HG03135 (cell line): Measurements from ENCODE around the gene OR4F15.
"Not testable (repeated sequence)": the region's sequence is repeated elsewhere in the genome, so short reads cannot be mapped to it uniquely, and the experiment has no call there.

Source experiments
- ATAC-seq: cut with Tn5 transposase; IDR thresholded peaks from one replicate; pipeline ENCODE4 v1.9.1; 2021; ENCODE audit warnings: mild to moderate bottlenecking, moderate library complexity; ENCODE audit not compliant: unreplicated experiment

OR4F15 gene

DNA sequence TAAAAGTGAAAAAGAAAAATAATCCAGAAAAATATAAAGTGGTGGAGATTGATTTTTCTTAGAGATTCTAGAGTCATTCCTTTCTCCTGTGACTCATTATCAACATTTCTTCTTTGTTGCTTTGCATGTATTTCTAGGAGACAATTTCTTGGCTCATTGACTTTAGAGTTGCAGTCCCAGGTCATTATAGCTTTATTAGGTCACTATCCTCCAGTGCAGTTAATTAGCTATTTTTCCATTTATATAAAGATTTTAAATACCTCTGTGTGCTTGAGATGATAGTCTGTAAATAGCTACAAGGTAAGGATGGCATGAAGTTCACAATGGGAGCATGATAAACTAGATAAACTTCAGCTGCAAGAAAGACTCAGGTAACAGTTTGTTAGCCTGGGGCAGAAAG lies at the start of gene OR4F15:
OR4F15 (plus strand) TSS at position 301 of the 400 bp plus-strand sequence. CDS start 5,985 bp downstream, outside the sequence.
- ATAC-seq = no peak

GRCh38 chr15:101764669-101765339 lies 47.2 kb upstream of the OR4F15 start:
- not testable (repeated sequence) for ATAC-seq

DNA sequence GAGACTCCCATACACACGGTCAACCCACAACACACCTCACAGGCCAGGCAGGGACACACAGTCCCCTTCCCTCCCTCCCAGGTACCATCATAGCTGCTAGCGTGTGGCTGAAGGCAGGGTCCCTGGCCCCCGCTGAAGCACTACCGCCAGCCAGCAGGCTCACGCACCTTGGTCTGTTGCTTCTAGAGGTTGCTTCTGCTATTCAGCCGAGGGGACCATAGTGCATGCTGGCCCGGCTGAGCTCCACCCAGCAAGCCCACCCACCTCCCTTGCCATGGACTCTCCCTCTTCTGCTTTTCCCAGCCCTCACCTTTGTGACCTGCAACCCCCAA lies 46.7 kb upstream of the OR4F15 start:
- ATAC-seq = not testable (repeated sequence)

DNA sequence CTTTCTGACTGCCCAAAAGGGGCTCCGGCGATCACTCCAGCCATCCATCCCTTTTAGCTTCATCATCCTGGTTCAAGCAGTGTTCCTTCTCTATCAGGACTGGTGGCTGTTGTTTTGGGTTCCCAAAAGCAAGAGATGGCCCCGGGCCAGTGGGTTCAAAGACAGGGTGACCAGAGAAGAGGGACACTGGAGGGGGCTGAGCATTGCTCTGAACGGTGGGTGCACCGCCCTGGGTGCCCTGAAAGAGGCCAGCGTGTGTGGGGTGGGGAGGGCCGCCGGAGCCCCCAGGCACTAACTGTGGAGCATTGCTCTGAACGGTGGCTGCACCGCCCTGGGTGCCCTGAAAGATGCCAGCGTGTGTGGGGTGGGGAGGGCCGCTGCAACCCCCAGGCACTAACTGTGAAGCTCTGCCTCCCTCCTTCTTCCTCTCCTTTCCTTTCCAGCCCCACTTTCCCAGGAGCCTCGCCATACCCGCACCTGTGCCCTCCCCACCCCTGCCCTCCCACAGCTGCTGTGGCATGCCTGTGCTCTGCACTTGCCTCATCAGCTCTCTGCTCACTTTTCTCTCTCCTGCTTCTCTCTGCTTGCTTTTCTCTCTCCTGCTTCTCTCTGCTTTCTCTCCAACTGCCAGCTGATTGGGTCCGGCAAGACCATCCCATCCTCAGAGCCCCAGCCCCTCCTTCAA lies 46.1 kb upstream of the OR4F15 start:
- no peak for ATAC-seq

GRCh38 chr15:101767083-101767640 lies 44.8 kb upstream of the OR4F15 start:
- not testable (repeated sequence) for ATAC-seq

- no peak for ATAC-seq
These were observed 39.1 kb upstream of the OR4F15 start for GRCh38 chr15:101772921-101773320.

GRCh38 chr15:101773496-101774100 lies 38.4 kb upstream of the OR4F15 start:
- no peak for ATAC-seq

DNA sequence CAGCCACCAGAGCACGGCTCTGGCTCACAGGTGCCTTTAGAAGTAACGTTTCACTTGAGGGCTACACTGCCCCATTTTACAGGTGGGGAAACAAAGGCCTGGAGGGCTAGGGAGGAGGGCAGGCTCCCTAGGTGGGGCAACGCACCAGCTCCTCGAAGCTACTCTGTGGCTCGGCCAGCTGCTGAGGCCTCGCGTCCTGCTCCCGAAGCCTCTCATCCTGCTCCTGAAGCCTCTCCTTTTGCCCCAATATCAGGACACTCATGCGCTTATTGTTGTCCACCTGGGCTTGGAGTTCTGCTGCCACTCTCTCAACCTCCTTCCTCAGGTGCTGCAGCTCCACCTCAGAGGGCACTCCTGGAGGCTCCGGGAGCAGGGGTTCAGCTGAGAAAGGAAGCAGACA lies 36.9 kb upstream of the OR4F15 start:
- no peak for ATAC-seq

- ATAC-seq = not testable (repeated sequence)
These were observed 33.4 kb upstream of the OR4F15 start for GRCh38 chr15:101778576-101778975.

GRCh38 chr15:101780225-101780624 lies 31.8 kb upstream of the OR4F15 start:
- not testable (repeated sequence) for ATAC-seq

DNA sequence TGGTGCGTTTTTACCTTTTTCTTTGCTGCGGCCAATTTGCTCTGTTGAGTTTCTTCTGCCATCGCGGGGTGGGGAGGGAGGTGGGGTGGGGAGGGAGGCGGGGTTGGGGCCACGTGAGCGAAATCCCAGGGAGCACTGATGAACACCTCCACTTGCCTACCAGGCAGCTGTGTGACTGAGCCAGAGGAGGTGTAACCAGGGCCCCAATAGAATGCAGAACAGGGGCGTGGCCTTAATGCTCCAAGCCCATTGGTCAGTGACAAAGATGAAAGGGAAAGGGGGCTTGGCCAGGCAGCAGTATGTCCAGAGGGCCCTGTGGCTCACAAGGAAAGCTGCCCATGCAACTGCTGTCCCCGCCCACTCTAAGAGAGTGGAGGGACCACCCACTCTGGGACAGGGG lies 30.1 kb upstream of the OR4F15 start:
- ATAC-seq = no peak

DNA sequence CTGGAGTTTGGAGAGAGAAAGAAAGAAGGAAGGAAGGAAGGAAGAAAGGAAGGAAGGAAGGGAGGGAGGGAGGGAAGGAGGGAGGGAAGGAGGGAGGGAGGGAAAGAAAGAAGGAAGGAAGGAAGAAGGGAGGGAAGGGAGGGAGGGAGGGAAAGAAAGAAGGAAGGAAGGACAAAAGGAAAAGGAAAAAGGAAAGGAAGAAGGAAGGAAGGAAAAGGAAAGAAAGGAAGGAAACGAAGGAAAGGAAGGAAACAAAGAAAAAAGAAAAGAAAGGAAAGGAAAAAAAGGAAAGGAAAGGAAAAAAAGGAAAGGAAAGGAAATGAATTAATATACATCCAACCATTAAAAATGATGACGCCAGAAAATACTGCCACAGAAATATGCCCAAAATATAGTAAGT lies 27.4 kb upstream of the OR4F15 start:
- no peak for ATAC-seq

DNA sequence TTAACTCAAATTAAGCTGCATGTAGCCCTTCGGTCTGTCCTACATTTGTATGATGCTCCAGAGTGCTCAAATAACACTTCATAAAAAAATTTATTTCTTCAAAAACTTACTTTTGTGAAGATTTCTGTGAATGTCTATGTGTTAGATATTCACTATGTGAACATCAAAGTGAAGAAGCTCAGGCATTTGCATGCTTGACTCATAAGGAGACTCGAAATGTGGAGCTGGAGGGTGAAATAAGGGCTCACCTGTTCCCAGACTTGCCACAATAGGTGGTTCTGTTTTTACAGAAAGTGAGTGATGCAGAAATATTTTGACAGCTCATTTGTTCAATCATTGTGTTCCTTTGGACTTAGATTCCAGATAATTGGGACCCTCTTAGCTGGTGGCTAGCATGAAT lies 25.6 kb upstream of the OR4F15 start:
- ATAC-seq = not testable (repeated sequence)

DNA sequence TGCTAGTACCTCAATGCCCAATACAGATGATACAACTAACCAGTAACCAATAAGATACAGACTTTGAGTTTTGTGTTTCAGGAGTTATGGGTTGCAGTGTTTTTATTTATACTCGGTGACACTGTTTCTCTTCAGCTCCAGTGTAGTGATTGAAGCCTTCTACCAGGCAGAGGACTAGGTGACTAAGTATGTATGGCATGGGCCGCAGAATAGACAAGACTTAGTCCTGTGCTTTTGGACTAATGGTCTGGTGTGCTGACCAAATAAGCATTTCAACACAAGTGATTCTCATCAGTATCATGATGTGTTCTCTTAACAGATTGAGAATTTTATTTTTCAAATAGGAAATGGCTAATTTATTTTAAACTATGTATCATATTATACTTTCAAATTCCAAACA lies 24.0 kb upstream of the OR4F15 start:
- not testable (repeated sequence) for ATAC-seq

- not testable (repeated sequence) for ATAC-seq
These were observed 23.3 kb upstream of the OR4F15 start for GRCh38 chr15:101788503-101789269.

DNA sequence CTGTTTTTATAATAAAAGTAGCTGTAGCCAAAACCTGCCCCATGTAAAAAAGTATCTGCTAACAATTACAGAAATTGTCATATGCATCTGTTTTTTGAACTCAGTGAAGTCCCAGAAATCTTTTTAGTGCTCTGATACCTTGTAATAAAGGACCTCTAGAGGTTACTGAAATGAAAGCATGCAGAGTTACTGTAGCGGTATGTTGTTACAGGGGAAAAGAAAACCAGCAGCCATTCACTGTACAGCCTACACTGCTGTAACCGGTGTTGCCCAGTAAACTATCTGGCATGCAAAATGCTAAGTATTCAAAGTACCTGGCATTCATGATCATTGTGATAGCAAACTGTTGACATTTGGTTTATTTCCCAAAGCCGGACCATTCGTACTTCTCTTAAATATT lies 21.3 kb upstream of the OR4F15 start:
- ATAC-seq = not testable (repeated sequence)

- ATAC-seq = not testable (repeated sequence)
These were observed 18.0 kb upstream of the OR4F15 start for GRCh38 chr15:101793981-101794380.

DNA sequence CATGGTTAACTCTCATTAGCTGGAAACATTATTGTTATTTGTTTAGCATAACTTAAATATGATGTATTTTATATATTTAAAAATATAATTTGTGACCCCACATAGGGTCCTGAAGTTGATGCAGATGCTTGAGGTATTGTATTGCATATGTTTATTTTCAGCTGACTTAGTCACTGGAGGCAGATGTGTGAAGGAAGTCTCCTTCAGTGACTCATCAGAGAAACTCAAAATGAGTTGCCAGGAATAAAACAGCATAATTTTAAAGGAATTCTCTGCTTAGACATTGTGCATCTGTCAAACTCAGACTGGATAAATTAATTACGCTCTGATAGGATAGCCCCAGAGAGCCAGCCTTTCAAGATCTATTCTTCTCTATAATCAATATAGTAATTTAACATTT lies 16.5 kb upstream of the OR4F15 start:
- no peak for ATAC-seq

DNA sequence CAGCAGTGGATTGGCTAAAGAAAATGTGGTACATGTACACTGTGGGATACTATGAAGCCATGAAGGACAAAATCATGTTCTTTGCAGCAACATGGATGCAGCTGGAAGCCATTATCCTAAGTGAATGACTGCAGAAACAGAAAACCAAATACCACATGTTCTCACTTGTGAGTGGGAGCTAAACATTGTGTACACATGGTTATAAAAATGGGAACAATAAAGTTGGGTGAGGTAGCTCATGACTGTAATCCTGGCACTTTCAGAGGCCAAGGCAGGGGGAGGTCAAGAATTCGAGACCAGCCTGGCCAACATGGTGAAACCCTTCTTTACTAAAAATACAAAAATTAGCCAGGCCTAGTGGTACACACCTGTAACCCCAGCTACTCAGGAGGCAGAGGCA lies 12.3 kb upstream of the OR4F15 start:
- no peak for ATAC-seq

DNA sequence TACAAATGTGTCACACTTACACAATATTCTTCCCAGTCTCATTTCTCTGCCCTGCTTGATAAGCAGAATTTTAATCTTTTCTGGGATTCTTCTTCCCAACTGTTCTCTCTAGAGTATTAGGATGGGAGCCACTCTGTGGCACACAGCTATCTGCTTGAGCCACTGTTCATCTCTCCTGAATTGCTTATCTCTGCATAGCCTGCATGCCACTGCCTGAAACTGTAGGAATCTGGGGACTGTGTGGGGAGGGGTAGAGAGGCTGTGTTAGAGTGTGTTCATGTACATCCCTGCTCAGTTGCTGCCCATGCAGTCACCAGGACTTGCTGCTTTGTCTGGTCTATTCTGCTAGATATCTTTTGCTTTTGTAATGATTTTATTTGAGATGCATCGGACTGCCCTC lies 11.0 kb upstream of the OR4F15 start:
- ATAC-seq = no peak

GRCh38 chr15:101803209-101803608 lies 8.8 kb upstream of the OR4F15 start, which contains the start of gene OR4F6:
OR4F6 (plus strand) TSS chr15:101803509; CDS start chr15:101805720, 2,211 bp downstream.
- ATAC-seq = no peak
